HG02870 (cell line): Measurements from ENCODE around the gene GRPR.
A peak's percentile ranks its signal among the peaks of the same experiment; 100 is the strongest.
"Not testable (repeated sequence)": the region's sequence is repeated elsewhere in the genome, so short reads cannot be mapped to it uniquely, and the experiment has no call there.

ENCODE experiments used
- ATAC-seq: cut with Tn5 transposase; IDR thresholded peaks from one replicate; pipeline ENCODE4 v1.9.1; 2021; ENCODE audit warnings: mild to moderate bottlenecking, moderate library complexity; ENCODE audit not compliant: unreplicated experiment

GRPR gene

GRCh38 chrX:16136080-16136479, 12.7 kb downstream of the GRPR start:
- no peak for ATAC-seq

GRCh38 chrX:16137416-16138107, 14.2 kb downstream of the GRPR start:
- ATAC-seq = peak; percentile 84

GRCh38 chrX:16138108-16138427, 14.7 kb downstream of the GRPR start:
- ATAC-seq = peak; percentile 39

GRCh38 chrX:16140448-16140847, 17.1 kb downstream of the GRPR start:
- no peak for ATAC-seq

- ATAC-seq = no peak
These were observed 17.6 kb downstream of the GRPR start for GRCh38 chrX:16140983-16141382.

- ATAC-seq = no peak
These were observed 18.3 kb downstream of the GRPR start for GRCh38 chrX:16141422-16142245.

GRCh38 chrX:16142246-16142558, 18.8 kb downstream of the GRPR start:
- no peak for ATAC-seq

GRCh38 chrX:16143968-16144367, 20.6 kb downstream of the GRPR start:
- ATAC-seq = no peak

GRCh38 chrX:16144420-16144819, 21.1 kb downstream of the GRPR start:
- no peak for ATAC-seq

- not testable (repeated sequence) for ATAC-seq
These were observed 21.7 kb downstream of the GRPR start for GRCh38 chrX:16145093-16145492.

GRCh38 chrX:16145656-16146055, 22.3 kb downstream of the GRPR start:
- no peak for ATAC-seq

- no peak for ATAC-seq
These were observed 25.5 kb downstream of the GRPR start for GRCh38 chrX:16148896-16149295.

GRCh38 chrX:16155581-16156096, 32.3 kb downstream of the GRPR start:
- ATAC-seq = no peak

- ATAC-seq = no peak
These were observed 33.4 kb downstream of the GRPR start for GRCh38 chrX:16156692-16157331.

GRCh38 chrX:16160729-16161128, 37.4 kb downstream of the GRPR start:
- no peak for ATAC-seq

- ATAC-seq = not testable (repeated sequence)
These were observed 37.8 kb downstream of the GRPR start for GRCh38 chrX:16161173-16161572.

- ATAC-seq = no peak
These were observed 39.0 kb downstream of the GRPR start for GRCh38 chrX:16162391-16162790.

- no peak for ATAC-seq
These were observed 41.4 kb downstream of the GRPR start for GRCh38 chrX:16164748-16165147.

- no peak for ATAC-seq
These were observed 43.8 kb downstream of the GRPR start, which contains the start of gene MAGEB17 for GRCh38 chrX:16167181-16167580. TSS of gene MAGEB17 (plus strand) at chrX:16167481. CDS start at chrX:16170383, 2,902 bp downstream.

GRCh38 chrX:16171039-16171438, 47.7 kb downstream of the GRPR start:
- ATAC-seq = no peak

GRCh38 chrX:16171944-16172343, 48.6 kb downstream of the GRPR start:
- ATAC-seq = no peak

- no peak for ATAC-seq
These were observed 49.0 kb downstream of the GRPR start for GRCh38 chrX:16172391-16172790.
